Stomach (tissue), 9 donors: ENCODE data around the gene HNRNPC. TPM values are rescaled to one million over a fixed set of nuclear protein-coding genes. Genes with fewer than 3 reads are reported as not detected.

ENCODE experiments used
- DNase-seq, 2 donors: peaks; one replicate each; pipeline versions ENCODE4 v3.0.0 to v3.0.0-alpha.2; 2013 to 2019
- H3K27ac ChIP-seq, 5 donors: fragments of 200-600 bp in 4 of 5; sonication (generic) in 4 of 5; one replicate each; pipeline ENCODE4 v1.5.1; 2013 to 2019; ENCODE audit warnings: mild to moderate bottlenecking in 1 of 5, moderate library complexity in 1 of 5
- H3K27me3 ChIP-seq, 3 donors: fragments of 200-600 bp; sonication (generic); one replicate each; pipeline ENCODE4 v1.5.1; 2017 to 2019; ENCODE audit warnings: mixed run types in 1 of 3
- H3K36me3 ChIP-seq, 4 donors: fragments of 200-600 bp; sonication (generic); 1 replicate in 3 of 4; 2 replicates in 1 of 4; pipeline ENCODE4 v1.5.1; 2016 to 2019
- H3K4me1 ChIP-seq, 4 donors: fragments of 200-600 bp; sonication (generic); one replicate each; pipeline ENCODE4 v1.5.1; 2016 to 2019
- H3K4me3 ChIP-seq, 4 donors: fragments of 200-600 bp; sonication (generic) in 3 of 4; one replicate each; pipeline ENCODE4 v1.5.1; 2016 to 2019; ENCODE audit warnings: mild to moderate bottlenecking in 1 of 4
- H3K9me3 ChIP-seq, 4 donors: fragments of 200-600 bp; sonication (generic); one replicate each; pipeline ENCODE4 v1.5.1; 2016 to 2019
- EP300 ChIP-seq: sonication (generic); formaldehyde crosslinking; IDR thresholded peaks from one replicate; pipeline ENCODE4 v1.6.1; 2017; ENCODE audit warnings: antibody characterized with exemption
- POLR2A ChIP-seq, 4 donors: fragments of 450-650 bp; IDR thresholded peaks; one replicate each; pipeline ENCODE4 v1.6.1; 2016; ENCODE audit warnings: antibody characterized with exemption in 4 of 4, control low read depth in 2 of 4, mild to moderate bottlenecking in 1 of 4, moderate library complexity in 1 of 4
- POLR2AphosphoS5 ChIP-seq, 3 donors: sonication (generic); formaldehyde crosslinking; IDR thresholded peaks; one replicate each; pipeline ENCODE4 v1.6.1; 2016; ENCODE audit warnings: antibody characterized with exemption in 3 of 3
- WGBS, 5 donors: extraction: QIAGEN DNeasy Blood & Tissue Kit in 3 of 5; methylation state at CpG; one replicate each; pipeline versions ENCODE4 v1.1.5 to v1.1.7; 2013 to 2018; 5-methylcytosine and 5-hydroxymethylcytosine counted together
- intact Hi-C: fragments of 100-400 bp; cut with DNase I; formaldehyde crosslinking; loops from one replicate; pipeline ENCODE4 v1.15.1; 2023; ENCODE audit warnings: low total_unique reads
- polyA plus RNA-seq, 3 donors: library from polyadenylated mRNA; stranded (reverse); fragments of 200-250 nt; gene quantifications; one replicate each; pipeline ENCODE4 v1.2.3, GENCODE V29; 2013
- total RNA-seq, 5 donors: library from RNA; depleted of rRNA; stranded (reverse); fragments of >200 nt; gene quantifications; one replicate each; pipeline versions ENCODE4 v1.1.0 to v1.2.3, GENCODE V29; 2014 to 2016
- TF ChIP-seq, protein P1 (sequence below), 7 experiments: fragments of 450-650 bp in 4 of 7; fragments of 200-600 bp in 3 of 7; sonication (generic) in 3 of 7; IDR thresholded peaks; one replicate each; pipeline ENCODE4 v1.5.1; 2016 to 2019; ENCODE audit warnings: antibody characterized with exemption in 7 of 7, control low read depth in 2 of 7, mild to moderate bottlenecking in 1 of 7
- donor health status: healthy with polysubstance abuse.
- donor health status: Bipolar disorder and iron deficiency.
- donor health status: healthy.

HNRNPC gene
- total and polyA plus RNA-seq, 8 donors: 110 to 516 (median 398) TPM

DNA sequence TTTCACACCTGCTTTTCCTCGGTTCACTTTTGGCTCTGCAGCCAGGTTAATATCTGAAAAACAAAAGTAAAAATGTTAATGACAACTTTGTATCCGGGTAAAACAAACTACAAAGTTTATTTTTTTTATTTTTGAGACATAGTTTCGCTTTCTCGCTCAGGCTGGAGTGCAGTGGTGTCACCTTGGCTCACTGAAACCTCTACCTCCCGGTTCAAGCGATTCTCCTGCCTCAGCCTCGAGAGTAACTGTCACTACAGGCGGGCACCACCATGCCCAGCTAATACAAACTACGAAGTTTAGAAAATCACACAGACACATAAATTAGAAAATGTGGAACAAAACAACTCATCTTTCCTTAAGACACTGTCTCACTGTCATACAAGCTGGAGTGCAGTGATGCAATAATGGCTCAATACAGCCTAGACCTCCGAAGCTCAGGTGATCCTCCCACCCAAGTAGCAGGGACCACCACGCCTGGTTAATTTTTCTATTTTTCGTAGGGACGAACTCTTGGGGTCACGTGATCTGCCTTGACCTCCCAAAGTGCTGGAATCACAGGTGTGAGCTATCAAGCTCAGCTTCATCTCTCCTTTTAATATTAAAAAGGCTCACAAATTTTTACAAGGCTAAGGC, 38.1 kb downstream of the HNRNPC start:
- H3K4me1 ChIP-seq: peaks cover 22 to 60% (median 47%) of the 10 kb centered on the region in 4 donors
- DNase-seq: no peak
- H3K27ac ChIP-seq: peak overlapping the region in 1 of 5 donors; percentile 14
- no peak overlapping the region for H3K4me3 ChIP-seq
- H3K9me3 ChIP-seq: no peaks in the 10 kb centered on the region
- 65 to 74% (median 70%) methylated on average over 14 of the region's 14 CpGs for WGBS, 5 donors
- H3K27me3 ChIP-seq: no peaks in the 10 kb centered on the region
- intact Hi-C loops: loop anchor here (10.0 kb wide), 1 partner anchor 154 kb away; the partner anchor contains the start of gene SUPT16H
- H3K36me3 ChIP-seq: peaks cover 46 to 84% (median 81%) of the 10 kb centered on the region in 4 donors
- TF ChIP-seq, protein P1, sequence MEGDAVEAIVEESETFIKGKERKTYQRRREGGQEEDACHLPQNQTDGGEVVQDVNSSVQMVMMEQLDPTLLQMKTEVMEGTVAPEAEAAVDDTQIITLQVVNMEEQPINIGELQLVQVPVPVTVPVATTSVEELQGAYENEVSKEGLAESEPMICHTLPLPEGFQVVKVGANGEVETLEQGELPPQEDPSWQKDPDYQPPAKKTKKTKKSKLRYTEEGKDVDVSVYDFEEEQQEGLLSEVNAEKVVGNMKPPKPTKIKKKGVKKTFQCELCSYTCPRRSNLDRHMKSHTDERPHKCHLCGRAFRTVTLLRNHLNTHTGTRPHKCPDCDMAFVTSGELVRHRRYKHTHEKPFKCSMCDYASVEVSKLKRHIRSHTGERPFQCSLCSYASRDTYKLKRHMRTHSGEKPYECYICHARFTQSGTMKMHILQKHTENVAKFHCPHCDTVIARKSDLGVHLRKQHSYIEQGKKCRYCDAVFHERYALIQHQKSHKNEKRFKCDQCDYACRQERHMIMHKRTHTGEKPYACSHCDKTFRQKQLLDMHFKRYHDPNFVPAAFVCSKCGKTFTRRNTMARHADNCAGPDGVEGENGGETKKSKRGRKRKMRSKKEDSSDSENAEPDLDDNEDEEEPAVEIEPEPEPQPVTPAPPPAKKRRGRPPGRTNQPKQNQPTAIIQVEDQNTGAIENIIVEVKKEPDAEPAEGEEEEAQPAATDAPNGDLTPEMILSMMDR (IDR thresholded peaks at IDR 0.05): no peak
- TF ChIP-seq POLR2AphosphoS5 (IDR thresholded peaks at IDR 0.05) (peak in 1 of 3 donors; percentile 2), EP300 (no peak), POLR2A (IDR thresholded peaks at IDR 0.05) (no peak)

DNA sequence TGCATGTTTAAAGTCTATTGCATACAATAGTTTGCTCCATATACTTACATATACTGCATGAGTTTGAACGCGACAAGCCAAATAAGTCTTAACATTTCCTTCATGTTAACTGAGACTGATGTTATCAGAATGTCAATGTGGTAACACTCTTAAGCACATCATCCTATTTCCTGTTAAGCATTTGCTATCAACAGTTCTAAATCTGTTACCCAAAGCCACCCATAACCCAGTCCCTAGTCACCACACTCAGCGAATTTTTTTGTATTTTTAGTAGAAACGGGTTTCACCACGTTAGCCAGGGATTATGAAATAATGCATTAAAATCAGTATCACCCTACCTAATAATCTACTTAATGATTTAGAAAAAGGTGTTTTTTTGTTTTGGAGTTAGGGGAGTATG, 39.4 kb downstream of the HNRNPC start:
- Histone ChIP-seq H3K27me3 (no peaks in the 10 kb centered on the region), H3K4me3 (no peak overlapping the region), H3K27ac (no peak overlapping the region), H3K4me1 (peaks cover 22 to 55% (median 43%) of the 10 kb centered on the region in 4 donors), H3K36me3 (peaks cover 53 to 96% (median 93%) of the 10 kb centered on the region in 4 donors), H3K9me3 (no peaks in the 10 kb centered on the region)
- TF ChIP-seq EP300: no peak
- no peak for TF ChIP-seq POLR2A (IDR thresholded peaks at IDR 0.05)
- no peak for TF ChIP-seq POLR2AphosphoS5 (IDR thresholded peaks at IDR 0.05)
- TF ChIP-seq, protein P1 (IDR thresholded peaks at IDR 0.05): no peak
- DNase-seq: peak in 1 of 2 donors; percentile 26
- WGBS, 5 donors: 55 to 61% (median 57%) methylated on average over 5 of the region's 5 CpGs
- intact Hi-C loops: loop anchor here (10.0 kb wide), 1 partner anchor 155 kb away; the partner anchor contains the start of gene SUPT16H

GRCh38 chr14:21227981-21228380, 41.3 kb downstream of the HNRNPC start:
- 80 to 90% (median 86%) methylated on average over 1 of the region's 1 CpG for WGBS, 5 donors
- DNase-seq: no peak
- no peak overlapping the region for H3K27ac ChIP-seq
- TF ChIP-seq, protein P1 (IDR thresholded peaks at IDR 0.05): no peak
- TF ChIP-seq POLR2A (IDR thresholded peaks at IDR 0.05): no peak
- no peaks in the 10 kb centered on the region for H3K27me3 ChIP-seq
- intact Hi-C loops: no loop called here
- peaks cover 45 to 100% (median 95%) of the 10 kb centered on the region in 4 donors for H3K36me3 ChIP-seq
- no peak overlapping the region for H3K4me3 ChIP-seq
- no peaks in the 10 kb centered on the region for H3K9me3 ChIP-seq
- peaks cover 18 to 55% (median 40%) of the 10 kb centered on the region in 4 donors for H3K4me1 ChIP-seq

DNA sequence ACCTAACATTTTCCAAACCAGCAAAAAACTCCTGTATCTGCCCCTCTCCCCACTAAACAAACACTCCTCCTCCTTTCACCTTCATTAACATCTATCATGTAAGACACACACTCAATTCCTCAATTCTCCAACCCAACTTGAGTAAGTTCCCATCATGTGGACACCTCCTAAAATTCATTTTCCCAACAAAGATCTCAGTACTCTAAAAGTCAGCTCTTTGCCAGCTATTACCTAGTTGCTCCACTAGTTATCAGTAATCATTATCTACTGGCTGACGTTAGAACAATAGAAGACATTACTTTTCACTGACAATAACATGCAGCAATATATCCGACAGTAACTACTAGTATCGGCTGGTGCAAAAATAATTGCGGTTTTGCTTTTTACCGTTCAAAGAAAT, 42.1 kb downstream of the HNRNPC start:
- H3K9me3 ChIP-seq: no peaks in the 10 kb centered on the region
- no peaks in the 10 kb centered on the region for H3K27me3 ChIP-seq
- 67 to 78% (median 73%) methylated on average over 5 of the region's 5 CpGs for whole genome bisulfite sequencing, 5 donors
- no peak overlapping the region for H3K4me3 ChIP-seq
- H3K27ac ChIP-seq: no peak overlapping the region
- no peak for DNase-seq
- H3K4me1 ChIP-seq: peaks cover 9 to 55% (median 40%) of the 10 kb centered on the region in 4 donors
- intact Hi-C loops: no loop called here
- TF ChIP-seq, protein P1 (IDR thresholded peaks at IDR 0.05): no peak
- TF ChIP-seq EP300 (no peak), POLR2AphosphoS5 (IDR thresholded peaks at IDR 0.05) (no peak), POLR2A (IDR thresholded peaks at IDR 0.05) (no peak)
- H3K36me3 ChIP-seq: peaks cover 46 to 100% (median 95%) of the 10 kb centered on the region in 4 donors
